Measurements from ENCODE around the gene PGLYRP1. TPM values are rescaled to one million over a fixed set of nuclear protein-coding genes. Genes with fewer than 3 reads are reported as not detected.

PGLYRP1 gene
- total RNA-seq, 1 experiment from 2014 or later = not detected

DNA sequence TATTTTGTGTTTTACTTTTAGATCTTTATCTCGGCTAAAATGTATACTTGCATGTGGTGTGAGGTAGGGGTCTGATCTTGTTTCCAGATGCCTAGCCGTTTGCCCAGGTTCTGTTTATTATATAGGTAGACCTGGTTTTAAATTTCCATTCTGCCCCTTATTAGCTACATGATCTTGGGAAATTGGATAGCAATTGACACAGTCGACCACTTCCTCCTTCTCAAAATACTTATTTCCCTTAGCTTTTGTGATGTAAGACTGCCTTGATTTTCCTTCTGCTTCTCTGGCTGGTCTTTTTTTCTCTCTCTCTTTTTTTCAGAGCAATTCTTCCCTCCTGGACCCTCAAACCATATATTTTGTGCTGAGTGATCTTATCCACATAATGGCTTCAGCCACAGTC, 3.0 kb upstream of the PGLYRP1 start:
- Histone ChIP-seq H3K9me3 (ENCODE audit: control insufficient read depth in 1 of 2, insufficient read depth in 1 of 2, low read depth in 1 of 2, low read length in 2 of 2) (no peaks in the 10 kb centered on the region), H3K4me3 (replicated peaks in 1 of 2; ENCODE audit: low read depth in 1 of 2, low read length in 2 of 2) (no peak overlapping the region), H3K4me2 (ENCODE audit: low read length) (no peak overlapping the region), H3K27me3 (ENCODE audit: insufficient read depth, low read length) (no peaks in the 10 kb centered on the region), H3K79me2 (ENCODE audit: insufficient read depth, low read length) (no peaks in the 10 kb centered on the region), H3K4me1 (ENCODE audit: control insufficient read depth in 1 of 2, insufficient read depth in 2 of 2, low read length in 2 of 2) (no peaks in the 10 kb centered on the region), H3K36me3 (ENCODE audit: control insufficient read depth in 1 of 2, insufficient read depth in 2 of 2, low read length in 2 of 2) (0 out of 4 replicates have a peak, but pooled peaks cover 0 to 4% of the 10 kb centered on the region in 2 experiments), H4K20me1 (ENCODE audit: insufficient read depth) (no peaks in the 10 kb centered on the region), H3K27ac (ENCODE audit: low read depth, low read length) (no peak overlapping the region), H3K9ac (ENCODE audit: low read length) (no peak overlapping the region), H3K9me2 (ENCODE audit: insufficient read depth) (no peaks in the 10 kb centered on the region), H2AFZ (ENCODE audit: low read depth, low read length, poor library complexity, severe bottlenecking) (no peak overlapping the region)
- no TSS peak for BruUV-seq (replicated peaks)
- ATAC-seq = no peak
- DNase-seq (ENCODE audit: low read depth, low spot score) = no peak
- CTCF ChIA-PET = interaction anchor here (5.3 to 6.6 kb wide), 3 partner anchors 9 to 53 kb away, joined by 19 to 117 read pairs (median 44); no protein-coding TSS in a partner anchor
- POLR2A ChIA-PET = interaction anchor here (0.7 kb wide), 1 partner anchor 341 kb away, joined by 3 read pairs; no protein-coding TSS in a partner anchor
- intact Hi-C loops (cut with micrococcal nuclease) = no loop called here
- RAD21 ChIA-PET (ENCODE audit: low non-redundant PET in 1 of 2, low total read pairs in 2 of 2, uncharacterized antibody in 2 of 2, unreplicated experiment in 2 of 2) = no interaction called here
- TF ChIP-seq ZFX (IDR thresholded peaks at IDR 0.05) (no peak), EZH2 (IDR thresholded peaks at IDR 0.05) (no peak), JUND (IDR thresholded peaks at IDR 0.05) (no peak), CBX3 (IDR thresholded peaks at IDR 0.05; ENCODE audit: low read depth) (no peak), YY1 (IDR thresholded peaks at IDR 0.05; ENCODE audit: extremely low read depth, insufficient replicate concordance, low read depth, low read length) (no peak), ELF1 (IDR thresholded peaks at IDR 0.05; ENCODE audit: borderline replicate concordance, low read depth) (no peak), EGR1 (IDR thresholded peaks at IDR 0.05; ENCODE audit: low read depth) (no peak), ZNF274 (IDR thresholded peaks at IDR 0.05; ENCODE audit: low read depth, low read length) (no peak), TCF7L2 (IDR thresholded peaks at IDR 0.05; ENCODE audit: borderline replicate concordance, extremely low read depth, insufficient read depth, insufficient read length) (no peak)
- TF ChIP-seq, protein P1, sequence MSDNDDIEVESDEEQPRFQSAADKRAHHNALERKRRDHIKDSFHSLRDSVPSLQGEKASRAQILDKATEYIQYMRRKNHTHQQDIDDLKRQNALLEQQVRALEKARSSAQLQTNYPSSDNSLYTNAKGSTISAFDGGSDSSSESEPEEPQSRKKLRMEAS (IDR thresholded peaks at IDR 0.05) = no peak
- TF ChIP-seq, protein P2, sequence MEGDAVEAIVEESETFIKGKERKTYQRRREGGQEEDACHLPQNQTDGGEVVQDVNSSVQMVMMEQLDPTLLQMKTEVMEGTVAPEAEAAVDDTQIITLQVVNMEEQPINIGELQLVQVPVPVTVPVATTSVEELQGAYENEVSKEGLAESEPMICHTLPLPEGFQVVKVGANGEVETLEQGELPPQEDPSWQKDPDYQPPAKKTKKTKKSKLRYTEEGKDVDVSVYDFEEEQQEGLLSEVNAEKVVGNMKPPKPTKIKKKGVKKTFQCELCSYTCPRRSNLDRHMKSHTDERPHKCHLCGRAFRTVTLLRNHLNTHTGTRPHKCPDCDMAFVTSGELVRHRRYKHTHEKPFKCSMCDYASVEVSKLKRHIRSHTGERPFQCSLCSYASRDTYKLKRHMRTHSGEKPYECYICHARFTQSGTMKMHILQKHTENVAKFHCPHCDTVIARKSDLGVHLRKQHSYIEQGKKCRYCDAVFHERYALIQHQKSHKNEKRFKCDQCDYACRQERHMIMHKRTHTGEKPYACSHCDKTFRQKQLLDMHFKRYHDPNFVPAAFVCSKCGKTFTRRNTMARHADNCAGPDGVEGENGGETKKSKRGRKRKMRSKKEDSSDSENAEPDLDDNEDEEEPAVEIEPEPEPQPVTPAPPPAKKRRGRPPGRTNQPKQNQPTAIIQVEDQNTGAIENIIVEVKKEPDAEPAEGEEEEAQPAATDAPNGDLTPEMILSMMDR (IDR thresholded peaks at IDR 0.05 in 2 of 3, conservative IDR thresholded peaks at IDR 0.05 in 1 of 3; ENCODE audit: borderline replicate concordance in 1 of 3, insufficient read depth in 1 of 3, low read depth in 2 of 3, low read length in 2 of 3) = no peak

All from HCT116 (cell line).